ENCODE results near the gene ATF3. TPM values are rescaled to one million over a fixed set of nuclear protein-coding genes. Genes with fewer than 3 reads are reported as not detected.

Gene ATF3
- total and polyA plus RNA-seq, 4 donors = 22.7 to 265 (median 44.5) TPM

- ATAC-seq (ENCODE audit: low FRiP score) (no peak), DNase-seq (no peak)
- H3K4me1 ChIP-seq (ENCODE audit: control insufficient read depth in 1 of 2, insufficient read depth in 2 of 2, low read length in 2 of 2) = peaks cover 0 to 1% of the 10 kb centered on the region in 2 donors
- WGBS, 2 donors = 60 to 62% methylated on average over 11 of the region's 11 CpGs
- H3K27ac ChIP-seq (ENCODE audit: low read depth in 1 of 2, low read length in 2 of 2) = no peak overlapping the region
- H3K4me3 ChIP-seq (ENCODE audit: low read length in 2 of 2) = no peak overlapping the region
- no peaks in the 10 kb centered on the region for H3K27me3 ChIP-seq (ENCODE audit: control insufficient read depth in 1 of 2, insufficient read depth in 2 of 2, low read length in 1 of 2)
- H3K36me3 ChIP-seq (ENCODE audit: control insufficient read depth in 1 of 2, insufficient read depth in 2 of 2, low read length in 1 of 2) = no peaks in the 10 kb centered on the region
- intact Hi-C loops (cut with DNase I) = no loop called here
- no peaks in the 10 kb centered on the region for H3K9me3 ChIP-seq (ENCODE audit: control insufficient read depth, low read length)
Observed at GRCh38 chr1:212600071-212600915, 8.3 kb upstream of the ATF3 start.

- intact Hi-C loops (cut with DNase I) = no loop called here
- H3K4me3 ChIP-seq (ENCODE audit: low read length in 2 of 2) = no peak overlapping the region
- H3K9me3 ChIP-seq (ENCODE audit: control insufficient read depth, low read length) = no peaks in the 10 kb centered on the region
- DNase-seq (no peak), ATAC-seq (ENCODE audit: low FRiP score) (no peak)
- H3K36me3 ChIP-seq (ENCODE audit: control insufficient read depth in 1 of 2, insufficient read depth in 2 of 2, low read length in 1 of 2) = no peaks in the 10 kb centered on the region
- WGBS, 2 donors = 66 to 81% methylated on average over 2 of the region's 2 CpGs
- H3K27me3 ChIP-seq (ENCODE audit: control insufficient read depth in 1 of 2, insufficient read depth in 2 of 2, low read length in 1 of 2) = no peaks in the 10 kb centered on the region
- no peak overlapping the region for H3K27ac ChIP-seq (ENCODE audit: low read depth in 1 of 2, low read length in 2 of 2)
- H3K4me1 ChIP-seq (ENCODE audit: control insufficient read depth in 1 of 2, insufficient read depth in 2 of 2, low read length in 2 of 2) = peaks cover 1 to 3% of the 10 kb centered on the region in 2 donors
Observed at GRCh38 chr1:212600980-212601379, 7.6 kb upstream of the ATF3 start.

GRCh38 chr1:212601524-212601923 is 7.0 kb upstream of the ATF3 start:
- Histone ChIP-seq H3K4me3 (ENCODE audit: low read length in 2 of 2) (no peak overlapping the region), H3K4me1 (ENCODE audit: control insufficient read depth in 1 of 2, insufficient read depth in 2 of 2, low read length in 2 of 2) (peaks cover 1 to 7% of the 10 kb centered on the region in 2 donors), H3K27me3 (ENCODE audit: control insufficient read depth in 1 of 2, insufficient read depth in 2 of 2, low read length in 1 of 2) (no peaks in the 10 kb centered on the region), H3K36me3 (ENCODE audit: control insufficient read depth in 1 of 2, insufficient read depth in 2 of 2, low read length in 1 of 2) (no peaks in the 10 kb centered on the region), H3K27ac (ENCODE audit: low read depth in 1 of 2, low read length in 2 of 2) (no peak overlapping the region), H3K9me3 (ENCODE audit: control insufficient read depth, low read length) (no peaks in the 10 kb centered on the region)
- WGBS, 2 donors = 82 to 87% methylated on average over 2 of the region's 2 CpGs
- intact Hi-C loops (cut with DNase I) = no loop called here
- no peak for DNase-seq
- no peak for ATAC-seq (ENCODE audit: low FRiP score)

GRCh38 chr1:212605441-212606394 is 2.8 kb upstream of the ATF3 start:
- Histone ChIP-seq H3K27ac (ENCODE audit: low read depth in 1 of 2, low read length in 2 of 2) (peak overlapping the region in 1 of 2 donors; percentile 87), H3K4me3 (ENCODE audit: low read length in 2 of 2) (peak overlapping the region in 1 of 2 donors; percentile 18), H3K36me3 (ENCODE audit: control insufficient read depth in 1 of 2, insufficient read depth in 2 of 2, low read length in 1 of 2) (no peaks in the 10 kb centered on the region), H3K4me1 (ENCODE audit: control insufficient read depth in 1 of 2, insufficient read depth in 2 of 2, low read length in 2 of 2) (peaks cover 3 to 7% of the 10 kb centered on the region in 2 donors), H3K9me3 (ENCODE audit: control insufficient read depth, low read length) (no peaks in the 10 kb centered on the region), H3K27me3 (ENCODE audit: control insufficient read depth in 1 of 2, insufficient read depth in 2 of 2, low read length in 1 of 2) (peaks cover 0 to 2% of the 10 kb centered on the region in 2 donors)
- intact Hi-C loops (cut with DNase I) = loop anchor here in 1 of 2 donors (5.0 kb wide), 1 partner anchor 128 kb away; no protein-coding TSS in a partner anchor
- DNase-seq (no peak), ATAC-seq (ENCODE audit: low FRiP score) (no peak)
- WGBS, 2 donors = 2 to 3% methylated on average over 9 of the region's 9 CpGs

GRCh38 chr1:212606395-212607205 is 2.0 kb upstream of the ATF3 start:
- ATAC-seq (ENCODE audit: low FRiP score) (peak; percentile 22), DNase-seq (peak; percentile 76 to 89)
- H3K27me3 ChIP-seq (ENCODE audit: control insufficient read depth in 1 of 2, insufficient read depth in 2 of 2, low read length in 1 of 2) = peaks cover 0 to 2% of the 10 kb centered on the region in 2 donors
- no peaks in the 10 kb centered on the region for H3K9me3 ChIP-seq (ENCODE audit: control insufficient read depth, low read length)
- WGBS, 2 donors = 1 to 2% methylated on average over 49 of the region's 49 CpGs
- intact Hi-C loops (cut with DNase I) = loop anchor here in 1 of 2 donors (5.0 kb wide), 1 partner anchor 129 kb away; no protein-coding TSS in a partner anchor
- peaks cover 5 to 10% of the 10 kb centered on the region in 2 donors for H3K4me1 ChIP-seq (ENCODE audit: control insufficient read depth in 1 of 2, insufficient read depth in 2 of 2, low read length in 2 of 2)
- H3K4me3 ChIP-seq (ENCODE audit: low read length in 2 of 2) = peak overlapping the region; percentile 18 to 28
- H3K27ac ChIP-seq (ENCODE audit: low read depth in 1 of 2, low read length in 2 of 2) = peak overlapping the region in 1 of 2 donors; percentile 55
- H3K36me3 ChIP-seq (ENCODE audit: control insufficient read depth in 1 of 2, insufficient read depth in 2 of 2, low read length in 1 of 2) = no peaks in the 10 kb centered on the region

- Histone ChIP-seq H3K9me3 (ENCODE audit: control insufficient read depth, low read length) (no peaks in the 10 kb centered on the region), H3K27ac (ENCODE audit: low read depth in 1 of 2, low read length in 2 of 2) (peak overlapping the region in 1 of 2 donors; percentile 78), H3K36me3 (ENCODE audit: control insufficient read depth in 1 of 2, insufficient read depth in 2 of 2, low read length in 1 of 2) (no peaks in the 10 kb centered on the region), H3K27me3 (ENCODE audit: control insufficient read depth in 1 of 2, insufficient read depth in 2 of 2, low read length in 1 of 2) (peaks cover 0 to 2% of the 10 kb centered on the region in 2 donors), H3K4me3 (ENCODE audit: low read length in 2 of 2) (peak overlapping the region; percentile 18 to 28), H3K4me1 (ENCODE audit: control insufficient read depth in 1 of 2, insufficient read depth in 2 of 2, low read length in 2 of 2) (peaks cover 5 to 13% of the 10 kb centered on the region in 2 donors)
- DNase-seq (peak; percentile 74 to 87), ATAC-seq (ENCODE audit: low FRiP score) (peak; percentile 23)
- 0 to 1% methylated on average over 32 to 34 of the region's 34 CpGs for WGBS, 2 donors
- intact Hi-C loops (cut with DNase I) = loop anchor here in 1 of 2 donors (5.0 kb wide), 1 partner anchor 130 kb away; no protein-coding TSS in a partner anchor
Observed at GRCh38 chr1:212607206-212607912, 1.2 kb upstream of the ATF3 start.

- Histone ChIP-seq H3K9me3 (ENCODE audit: control insufficient read depth, low read length) (no peaks in the 10 kb centered on the region), H3K4me3 (ENCODE audit: low read length in 2 of 2) (peak overlapping the region; percentile 18 to 28), H3K27ac (ENCODE audit: low read depth in 1 of 2, low read length in 2 of 2) (peak overlapping the region in 1 of 2 donors; percentile 78), H3K4me1 (ENCODE audit: control insufficient read depth in 1 of 2, insufficient read depth in 2 of 2, low read length in 2 of 2) (peaks cover 9 to 13% of the 10 kb centered on the region in 2 donors), H3K27me3 (ENCODE audit: control insufficient read depth in 1 of 2, insufficient read depth in 2 of 2, low read length in 1 of 2) (peaks cover 0 to 2% of the 10 kb centered on the region in 2 donors), H3K36me3 (ENCODE audit: control insufficient read depth in 1 of 2, insufficient read depth in 2 of 2, low read length in 1 of 2) (no peaks in the 10 kb centered on the region)
- ATAC-seq (ENCODE audit: low FRiP score) (peak; percentile 40), DNase-seq (no peak)
- intact Hi-C loops (cut with DNase I) = loop anchor here (2.0 to 5.0 kb wide), 3 partner anchors 47 to 131 kb away; no protein-coding TSS in a partner anchor
- WGBS, 2 donors = 0 to 1% methylated on average over 39 of the region's 39 CpGs
Observed at GRCh38 chr1:212607913-212608391, 609 bp upstream of the ATF3 start.
